C4-2B (cell line): ENCODE measurements around the gene OSTC.

ENCODE experiments used
- CTCF ChIP-seq: fragments of 450-650 bp; conservative IDR thresholded peaks from 2 replicates; pipeline ENCODE4 v1.5.1; 2017; ENCODE audit warnings: mild to moderate bottlenecking
- ZFX ChIP-seq: fragments of 450-650 bp; IDR thresholded peaks from 2 replicates; pipeline ENCODE4 v1.6.1; 2017

GRCh38 chr4:108703370-108703769, 53.0 kb downstream of the OSTC start:
- TF ChIP-seq CTCF: no peak
- TF ChIP-seq ZFX: no peak
